ELF-1 (cell line): ENCODE measurements around the gene QRICH2.
"Not testable (repeated sequence)": the region's sequence is repeated elsewhere in the genome, so short reads cannot be mapped to it uniquely, and the experiment has no call there.

Experiments used
- DNase-seq: peaks from one replicate; pipeline ENCODE4 v3.0.0-alpha.2; 2016; ENCODE audit warnings: low read depth, low spot score

Gene QRICH2

DNA sequence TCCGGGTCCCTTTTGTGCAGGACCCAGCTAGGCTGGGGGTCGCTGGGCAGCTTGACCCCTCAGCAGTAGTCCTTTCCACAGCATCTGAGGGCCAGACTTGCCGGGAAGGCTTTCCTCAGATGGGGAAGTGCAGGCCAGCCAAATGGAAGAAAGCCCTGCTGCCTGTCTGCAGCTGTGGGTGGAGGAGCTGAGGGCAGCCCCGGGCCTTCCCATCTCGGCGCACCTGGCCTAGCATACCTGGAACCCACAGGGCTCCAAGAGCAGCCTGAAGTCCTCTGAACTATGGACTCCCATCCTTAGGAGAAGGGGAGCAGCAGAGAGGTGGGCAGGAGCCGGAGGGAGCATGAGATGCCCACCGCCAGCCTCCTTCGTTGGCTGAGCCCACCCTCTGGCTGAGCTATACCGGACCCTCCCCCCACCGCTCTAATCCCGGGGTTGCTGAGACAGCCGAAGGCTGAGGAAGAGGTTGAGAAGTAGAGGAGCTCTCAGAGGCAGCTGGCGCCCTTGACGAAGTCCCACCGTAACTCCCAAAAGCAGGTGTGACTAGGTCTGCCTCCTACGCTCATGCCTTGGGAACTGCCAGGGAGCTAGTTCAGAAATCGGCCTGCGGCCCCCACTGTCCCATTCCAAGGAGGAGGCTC lies 29.7 kb downstream of the QRICH2 start:
- DNase-seq: no peak

- no peak for DNase-seq
Observed at GRCh38 chr17:76277300-76278267, 30.5 kb downstream of the QRICH2 start.

DNA sequence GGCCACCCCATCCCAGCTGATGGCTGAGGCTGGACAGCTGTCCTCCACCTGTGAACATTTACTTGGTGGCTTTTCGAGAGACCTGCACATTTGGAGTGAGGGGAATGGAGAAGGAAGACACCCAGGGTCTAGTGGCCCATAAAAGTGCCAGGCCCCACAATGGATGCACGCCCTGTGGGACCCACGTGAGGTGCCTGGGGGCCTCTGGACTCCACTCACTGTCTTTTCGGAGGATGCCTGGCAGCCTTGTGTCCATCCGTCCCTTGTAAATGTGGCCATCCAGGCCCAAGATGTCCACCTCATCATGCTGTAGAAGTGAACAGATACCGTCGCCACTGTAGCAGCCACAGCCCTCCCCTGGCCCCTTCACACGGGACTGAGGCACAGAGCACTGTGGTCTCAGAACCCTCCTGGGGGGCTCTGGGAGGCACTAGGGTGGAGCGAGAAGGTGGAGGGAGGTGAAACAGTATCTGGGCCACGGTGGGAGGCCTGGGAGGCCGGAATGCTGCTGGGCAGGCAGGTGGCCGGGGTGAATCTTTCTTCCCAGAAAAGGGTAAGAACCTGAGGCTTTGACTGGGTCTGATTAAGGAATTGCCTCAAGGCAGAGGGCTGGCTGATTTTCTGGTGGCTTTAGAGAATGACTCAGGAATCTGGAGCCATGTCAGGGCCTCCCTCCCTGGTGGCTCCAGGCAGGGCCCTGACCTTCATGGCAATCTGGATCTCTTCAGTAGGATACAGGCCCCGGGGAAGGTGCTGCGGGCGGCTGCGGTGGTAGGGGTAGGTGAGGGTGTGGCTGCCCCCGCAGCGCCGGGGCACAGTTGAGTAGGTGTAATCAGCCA lies 31.4 kb downstream of the QRICH2 start:
- DNase-seq: peak; percentile 92

DNA sequence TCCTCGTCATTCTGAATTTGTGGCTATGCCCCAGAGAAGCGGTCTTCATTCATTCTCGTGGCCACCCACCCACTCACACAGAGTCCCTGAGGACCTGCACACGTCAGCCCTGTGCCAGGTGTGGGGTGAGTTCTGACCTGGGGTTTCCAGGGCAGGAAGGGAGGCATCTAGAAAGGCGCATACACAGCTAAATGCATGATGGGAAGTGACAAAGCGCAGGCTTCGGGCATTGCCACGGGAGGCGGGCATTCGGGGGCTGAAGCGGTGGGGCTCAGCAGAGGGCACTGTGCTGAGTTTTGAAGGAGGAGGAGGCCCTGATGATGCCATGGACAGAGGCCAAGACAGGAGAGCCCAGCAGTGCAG lies 32.0 kb downstream of the QRICH2 start:
- no peak for DNase-seq

DNA sequence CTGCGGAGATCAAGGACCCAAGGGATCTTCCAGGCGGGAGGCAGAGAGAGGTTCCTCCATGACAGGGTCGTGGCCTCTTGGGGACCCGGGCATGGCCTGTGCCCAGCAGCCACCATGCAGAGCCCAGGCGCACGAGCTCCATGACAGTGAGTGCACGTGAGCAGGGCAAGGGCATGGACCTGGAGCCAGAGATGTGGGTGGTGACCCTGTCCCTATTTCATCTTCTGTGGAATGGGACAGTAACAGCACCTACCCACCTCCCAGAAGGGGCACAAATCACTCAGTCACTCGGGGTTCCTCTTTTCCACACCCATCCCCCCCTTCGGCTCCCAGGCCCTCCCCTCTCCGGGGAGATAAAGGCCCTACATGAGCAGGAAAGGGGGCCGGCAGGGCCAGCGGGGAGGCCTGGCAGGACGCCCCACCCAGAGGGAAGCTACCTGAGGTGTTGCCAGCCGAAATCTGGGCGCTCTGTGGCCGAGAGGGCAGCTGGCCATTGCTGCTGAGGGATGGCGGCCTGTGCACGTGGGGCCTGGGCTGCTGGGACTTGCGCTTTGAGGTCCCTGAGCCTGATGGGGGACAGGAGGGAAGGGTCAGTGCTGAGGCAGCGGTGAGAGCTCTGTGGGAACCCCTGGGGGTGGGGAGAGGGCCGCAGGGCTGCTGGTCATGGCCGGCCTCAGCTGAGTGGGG lies 32.6 kb downstream of the QRICH2 start:
- DNase-seq: no peak

- DNase-seq: no peak
Observed at GRCh38 chr17:76274112-76274956, 33.7 kb downstream of the QRICH2 start.

- no peak for DNase-seq
Observed at GRCh38 chr17:76273445-76274111, 34.5 kb downstream of the QRICH2 start.

GRCh38 chr17:76272541-76273444 lies 35.3 kb downstream of the QRICH2 start:
- no peak for DNase-seq

DNA sequence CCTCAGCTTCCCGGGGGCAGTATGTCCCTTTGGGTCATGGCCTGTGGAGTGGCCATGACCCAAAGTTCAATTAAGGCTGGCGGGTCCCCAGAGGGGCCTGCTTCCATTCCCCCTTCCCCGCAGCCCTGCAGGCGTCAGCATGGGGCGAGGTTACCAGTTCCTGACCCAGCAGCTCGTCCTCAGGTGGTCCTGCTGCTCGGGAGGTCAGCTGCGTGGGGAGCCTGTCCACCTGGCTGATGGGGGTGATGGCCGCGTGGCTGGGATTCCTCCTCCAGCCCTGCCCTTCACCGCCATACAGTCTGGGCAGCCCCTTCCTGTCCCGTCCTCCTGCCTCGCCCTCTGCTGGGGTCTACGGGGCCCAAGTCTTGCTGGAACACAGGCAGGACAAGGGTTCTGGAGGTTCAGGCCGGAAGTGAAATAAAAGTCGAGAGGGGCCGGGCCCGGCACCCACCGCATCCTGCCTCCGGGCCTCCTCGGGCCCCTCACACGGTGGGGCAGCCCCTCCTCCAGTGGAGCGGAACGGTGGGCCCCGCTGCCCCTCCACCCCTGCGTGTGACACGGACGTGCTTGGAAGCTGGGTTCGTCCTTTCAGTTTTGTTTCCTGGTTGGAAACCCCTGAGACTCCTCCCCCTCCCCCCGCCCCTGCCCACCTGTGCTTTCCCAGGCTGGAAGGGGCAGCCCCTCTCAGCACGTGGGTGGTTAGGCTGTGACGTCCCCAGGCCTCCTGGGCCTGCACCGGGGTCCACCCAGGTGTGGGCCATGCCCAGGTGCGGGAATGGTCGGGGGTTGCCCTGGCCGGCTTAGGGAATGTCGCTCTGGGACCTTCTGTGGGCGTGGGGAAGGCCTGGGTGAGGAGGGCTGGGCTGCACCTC lies 36.2 kb downstream of the QRICH2 start:
- DNase-seq: peak; percentile 40

DNA sequence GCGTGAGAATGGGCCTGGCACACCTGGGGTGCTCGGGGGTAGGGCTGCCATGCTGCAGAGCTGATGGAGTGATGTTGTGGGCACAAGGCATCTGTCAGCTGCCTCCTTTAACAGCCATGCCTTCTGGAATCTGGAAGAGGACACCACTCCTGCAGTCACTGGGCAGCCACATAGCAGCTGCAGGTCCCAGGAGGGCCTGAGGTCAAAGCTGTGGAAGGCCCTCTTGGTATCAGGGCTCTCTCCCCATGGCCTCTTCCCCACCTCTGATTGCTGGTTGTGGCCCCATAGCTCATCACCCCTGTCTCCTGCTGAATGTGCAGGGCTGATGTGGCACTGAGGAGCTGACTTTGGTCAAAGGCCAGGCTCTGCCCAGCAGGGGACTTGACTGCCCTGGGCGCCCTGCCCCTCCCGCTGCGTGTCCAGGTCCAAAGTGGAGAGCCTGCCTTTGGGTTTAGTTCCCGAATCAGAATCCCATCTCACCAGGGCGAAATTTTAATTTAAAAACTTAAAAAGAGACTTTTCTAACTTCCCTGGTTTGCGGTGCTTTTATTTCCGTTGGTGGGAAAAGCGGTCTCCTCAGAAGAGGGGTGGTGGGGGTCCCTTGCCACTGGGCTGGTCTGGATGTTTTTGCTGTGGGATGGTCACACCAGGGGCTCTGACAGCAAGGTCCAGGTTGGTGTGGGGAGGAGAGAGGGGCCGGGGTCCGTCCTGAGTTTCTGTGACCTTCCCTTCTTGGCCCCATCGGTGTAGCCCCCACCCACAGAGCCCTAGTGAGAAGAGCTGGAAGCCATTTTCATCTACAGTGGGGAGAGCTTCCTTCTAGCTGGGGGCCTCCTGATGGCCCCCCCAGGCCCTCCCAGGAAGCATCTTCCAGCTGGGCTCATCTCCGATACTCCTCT lies 37.1 kb downstream of the QRICH2 start:
- DNase-seq: no peak

- DNase-seq: no peak
Observed at GRCh38 chr17:76270127-76270592, 37.9 kb downstream of the QRICH2 start.

DNA sequence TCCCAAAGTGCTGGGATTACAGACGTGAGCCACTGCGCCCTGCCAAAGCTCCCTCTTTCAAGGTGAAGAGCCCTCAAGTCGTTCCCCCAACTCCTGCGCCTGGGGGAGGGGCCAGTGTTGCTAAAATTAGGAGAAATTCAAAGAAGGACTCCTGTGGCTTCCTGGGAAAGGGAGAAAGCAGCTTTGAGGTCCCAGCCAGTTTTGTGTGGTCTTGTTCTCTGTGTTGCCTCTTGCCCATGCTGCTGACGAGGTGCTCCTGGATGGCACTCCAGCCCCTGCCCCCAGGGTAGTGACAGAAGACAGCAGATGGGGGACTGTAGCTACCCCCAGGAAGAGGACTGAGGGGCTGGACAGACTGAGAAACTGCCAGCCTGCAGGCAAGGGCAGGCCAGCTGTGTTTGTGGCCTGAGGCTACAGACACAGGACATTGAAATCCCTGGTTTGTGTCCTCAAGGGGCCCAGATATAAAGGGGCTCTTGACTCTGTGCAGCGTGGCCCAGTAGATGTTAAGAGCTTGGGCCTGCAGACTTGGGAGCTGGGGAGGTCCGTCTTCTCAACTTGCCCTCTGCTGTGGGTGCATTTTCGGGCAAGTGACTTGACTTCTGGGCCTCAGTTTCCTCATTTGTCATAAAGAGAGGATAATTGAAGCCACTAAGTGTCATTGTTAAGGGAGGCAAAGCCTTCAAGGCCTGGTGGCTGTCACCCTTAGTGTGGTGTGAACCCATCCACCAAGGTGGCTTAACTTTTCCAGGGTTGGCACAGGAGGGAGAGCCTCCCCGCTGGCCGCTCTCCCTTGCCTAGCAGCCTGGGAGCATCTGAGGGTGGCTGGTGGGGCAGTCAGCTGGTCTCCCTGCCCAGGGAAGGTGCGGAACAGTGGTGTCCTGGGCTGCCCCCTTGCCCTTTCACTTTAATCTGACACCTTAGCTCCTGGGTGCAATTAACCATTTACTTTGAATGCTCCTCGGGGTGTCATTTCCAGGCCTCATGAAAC lies 38.8 kb downstream of the QRICH2 start:
- DNase-seq: peak; percentile 69

GRCh38 chr17:76268015-76268749 lies 39.9 kb downstream of the QRICH2 start:
- DNase-seq: peak; percentile 84

DNA sequence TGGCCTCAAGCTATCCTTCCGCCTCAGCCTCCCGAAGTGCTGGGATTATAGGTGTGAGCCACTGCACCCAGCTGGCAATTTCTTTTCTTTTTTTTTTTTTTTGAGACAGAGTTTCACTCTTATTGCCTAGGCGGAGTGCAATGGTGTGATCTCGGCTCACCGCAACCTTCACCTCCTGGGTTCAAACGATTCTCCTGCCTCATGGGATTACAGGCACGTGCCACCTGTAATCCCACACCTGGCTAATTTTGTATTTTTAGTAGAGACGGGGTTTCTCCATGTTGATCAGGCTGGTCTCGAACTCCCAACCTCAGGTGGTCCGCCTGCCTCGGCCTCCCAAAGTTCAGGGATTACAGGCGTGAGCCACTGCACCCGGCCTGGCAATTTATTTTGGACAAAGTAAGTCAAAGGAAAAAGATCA lies 40.5 kb downstream of the QRICH2 start:
- DNase-seq: not testable (repeated sequence)

DNA sequence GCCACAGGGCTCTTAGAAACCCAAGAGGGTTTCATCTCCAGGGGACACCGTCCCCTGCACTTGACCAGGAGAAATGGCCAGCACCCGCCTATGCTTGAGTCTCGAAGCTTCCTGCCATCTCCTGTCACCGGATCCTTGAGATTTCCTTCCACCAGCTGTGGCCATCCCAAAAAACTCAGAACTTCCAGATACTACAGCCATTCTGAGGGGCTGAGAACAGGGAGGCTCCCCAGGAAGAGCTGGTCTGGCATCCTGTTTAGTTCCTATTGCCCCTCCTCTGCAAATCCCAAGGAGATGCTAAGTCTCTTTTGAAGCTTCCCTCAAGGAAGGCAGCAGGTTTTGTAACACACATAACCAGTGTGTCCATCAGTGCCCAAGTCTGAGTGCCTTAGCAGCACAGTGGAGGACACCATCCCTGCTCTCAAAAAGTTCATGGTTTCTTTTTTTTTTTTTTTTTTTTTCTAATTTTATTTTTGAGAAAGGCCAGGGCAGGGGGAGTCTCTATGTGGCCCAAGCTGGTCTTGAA lies 41.0 kb downstream of the QRICH2 start:
- no peak for DNase-seq
